Smooth muscle cell (in vitro differentiated cells): Measurements from ENCODE around the gene IRAK2. TPM values are rescaled to one million over a fixed set of nuclear protein-coding genes. Genes with fewer than 3 reads are reported as not detected.
"Not testable (repeated sequence)": the region's sequence is repeated elsewhere in the genome, so short reads cannot be mapped to it uniquely, and the experiment has no call there.

Experiments
- DNase-seq: peaks from one replicate; lab custom pipeline; 2025; ENCODE audit not compliant: unreplicated experiment; lab: John Stamatoyannopoulos, UW
- H2AFZ ChIP-seq: fragments of 200-600 bp; sonication (generic); 2 replicates; pipeline ENCODE4 v1.6.0; 2016; ENCODE audit warnings: antibody characterized with exemption, low read depth, mild to moderate bottlenecking
- H3F3A ChIP-seq: fragments of 200-600 bp; sonication (generic); 2 replicates; pipeline ENCODE4 v1.6.0; 2017; ENCODE audit warnings: antibody characterized with exemption, low read depth
- H3K27ac ChIP-seq: fragments of 200-600 bp; sonication (generic); 2 replicates; pipeline ENCODE4 v1.5.1; 2016; ENCODE audit warnings: low read depth, mild to moderate bottlenecking
- H3K27me3 ChIP-seq: fragments of 200-600 bp; sonication (generic); 2 replicates; pipeline ENCODE4 v1.6.1; 2016; ENCODE audit warnings: low read depth, mild to moderate bottlenecking
- H3K36me3 ChIP-seq: fragments of 200-600 bp; sonication (generic); 2 replicates; pipeline ENCODE4 v1.5.1; 2016; ENCODE audit warnings: low read depth
- H3K4me1 ChIP-seq: fragments of 200-600 bp; sonication (generic); 2 replicates; pipeline ENCODE4 v1.5.1; 2016; ENCODE audit warnings: low read depth
- H3K4me2 ChIP-seq: fragments of 200-600 bp; sonication (generic); 2 replicates; pipeline ENCODE4 v1.6.0; 2016; ENCODE audit warnings: mild to moderate bottlenecking
- H3K4me3 ChIP-seq: fragments of 200-600 bp; sonication (generic); 2 replicates; pipeline ENCODE4 v1.5.1; 2016; ENCODE audit warnings: mild to moderate bottlenecking
- H3K79me2 ChIP-seq: fragments of 200-600 bp; sonication (generic); 2 replicates; pipeline ENCODE4 v1.6.0; 2016; ENCODE audit warnings: low read depth, mild to moderate bottlenecking
- H3K9ac ChIP-seq: fragments of 200-600 bp; sonication (generic); 2 replicates; pipeline ENCODE4 v1.6.0; 2016; ENCODE audit warnings: low read depth
- H3K9me3 ChIP-seq: fragments of 200-600 bp; sonication (generic); replicated peaks from 2 replicates; pipeline ENCODE4 v1.5.1; 2016; ENCODE audit warnings: low read depth
- H4K20me1 ChIP-seq: fragments of 200-600 bp; sonication (generic); 2 replicates; pipeline ENCODE4 v1.6.0; 2016; ENCODE audit warnings: low read depth
- CTCF ChIP-seq: fragments of 200-600 bp; sonication (generic); IDR thresholded peaks from 2 replicates; pipeline ENCODE4 v1.5.1; 2017; ENCODE audit warnings: borderline replicate concordance, mild to moderate bottlenecking, antibody characterized with exemption; ENCODE audit not compliant: insufficient read depth, poor library complexity, severe bottlenecking
- WGBS: methylation state at CpG from one replicate; pipeline ENCODE4 v1.1.7; 2016; ENCODE audit warnings: low lambda C conversion rate; 5-methylcytosine and 5-hydroxymethylcytosine counted together
- polyA plus RNA-seq: library from polyadenylated mRNA; unstranded; fragments of >200 nt; fragmentation: Nextera tagmentation; extraction: Ambion mirVana; gene quantifications from 2 replicates; pipeline ENCODE4 v1.2.1, GENCODE V29; 2016
- total RNA-seq: library from RNA; depleted of rRNA; stranded (reverse); fragments of >200 nt; gene quantifications from 2 replicates; pipeline ENCODE4 v1.2.3, GENCODE V29; 2014

Gene IRAK2
- total and polyA plus RNA-seq, 2 experiments from 2014 or later: 3.3 to 3.4 TPM

GRCh38 chr3:10162185-10162584 lies 2.5 kb upstream of the IRAK2 start:
- Histone ChIP-seq H3K27me3 (no peaks in the 10 kb centered on the region), H3K9ac (no peak overlapping the region), H3K9me3 (no peaks in the 10 kb centered on the region), H3K36me3 (no peaks in the 10 kb centered on the region), H3K4me1 (no peaks in the 10 kb centered on the region), H2AFZ (no peak overlapping the region), H3F3A (peaks cover 4% of the 10 kb centered on the region), H4K20me1 (no peaks in the 10 kb centered on the region), H3K4me2 (no peak overlapping the region), H3K4me3 (no peak overlapping the region), H3K27ac (no peak overlapping the region), H3K79me2 (no peaks in the 10 kb centered on the region)
- no peak for TF ChIP-seq CTCF
- no peak for DNase-seq
- 91% methylated on average over 6 of the region's 6 CpGs for WGBS

GRCh38 chr3:10164201-10164545 lies 546 bp upstream of the IRAK2 start:
- not testable (repeated sequence) for H3K36me3 ChIP-seq, H3K4me1 ChIP-seq, H4K20me1 ChIP-seq, H3K79me2 ChIP-seq, H3K27me3 ChIP-seq, H3K27ac ChIP-seq, H3F3A ChIP-seq, H3K9me3 ChIP-seq, H3K9ac ChIP-seq, DNase-seq
- Histone ChIP-seq H2AFZ (peak overlapping the region; percentile 95), H3K4me3 (peak overlapping the region; percentile 69), H3K4me2 (peak overlapping the region; percentile 95)
- 78% methylated on average over 12 of the region's 12 CpGs for WGBS

GRCh38 chr3:10166213-10166604 lies 1.5 kb downstream of the IRAK2 start:
- no peaks in the 10 kb centered on the region for H3K9me3 ChIP-seq
- H3K4me2 ChIP-seq: no peak overlapping the region
- no peak for TF ChIP-seq CTCF
- DNase-seq: no peak
- H3K36me3 ChIP-seq: no peaks in the 10 kb centered on the region
- no peaks in the 10 kb centered on the region for H4K20me1 ChIP-seq
- H3K9ac ChIP-seq: no peak overlapping the region
- no peak overlapping the region for H3K27ac ChIP-seq
- H3K4me3 ChIP-seq: no peak overlapping the region
- no peaks in the 10 kb centered on the region for H3K27me3 ChIP-seq
- H3K79me2 ChIP-seq: no peaks in the 10 kb centered on the region
- H2AFZ ChIP-seq: no peak overlapping the region
- no peaks in the 10 kb centered on the region for H3K4me1 ChIP-seq
- H3F3A ChIP-seq: peaks cover 4% of the 10 kb centered on the region
- 92% methylated on average over 5 of the region's 5 CpGs for WGBS

GRCh38 chr3:10169000-10169496 lies 4.3 kb downstream of the IRAK2 start:
- H3K9ac ChIP-seq: no peak overlapping the region
- no peak overlapping the region for H3K4me2 ChIP-seq
- no peaks in the 10 kb centered on the region for H4K20me1 ChIP-seq
- no peak overlapping the region for H3K27ac ChIP-seq
- H3F3A ChIP-seq: peaks cover 4% of the 10 kb centered on the region
- no peak overlapping the region for H3K4me3 ChIP-seq
- no peaks in the 10 kb centered on the region for H3K4me1 ChIP-seq
- no peaks in the 10 kb centered on the region for H3K27me3 ChIP-seq
- no peaks in the 10 kb centered on the region for H3K36me3 ChIP-seq
- H3K9me3 ChIP-seq: no peaks in the 10 kb centered on the region
- no peak for DNase-seq
- 63% methylated on average over 8 of the region's 8 CpGs for WGBS
- no peaks in the 10 kb centered on the region for H3K79me2 ChIP-seq
- H2AFZ ChIP-seq: no peak overlapping the region
- TF ChIP-seq CTCF: no peak
